Activated naive CD8-positive, alpha-beta T cell treated with anti-CD3 and anti-CD28 coated beads, Interleukin-2, amount 50 U/mL, for 16 hours (primary cell): Measurements from ENCODE around the gene DGAT2L6.
A peak's percentile ranks its signal among the peaks of the same experiment; 100 is the strongest.
"Not testable (repeated sequence)": the region's sequence is repeated elsewhere in the genome, so short reads cannot be mapped to it uniquely, and the experiment has no call there.

ENCODE experiments used
- DNase-seq: peaks from one replicate; pipeline ENCODE4 v3.0.0-alpha.2; 2020; ENCODE audit warnings: low read depth, low spot score

DGAT2L6 gene

GRCh38 chrX:70196961-70197720 is 19.9 kb downstream of the DGAT2L6 start:
- peak; percentile 32 for DNase-seq

- DNase-seq, result no peak
These were observed 24.4 kb downstream of the DGAT2L6 start for GRCh38 chrX:70201732-70202131.

- no peak for DNase-seq
These were observed 31.2 kb downstream of the DGAT2L6 start for GRCh38 chrX:70208479-70208878.

- not testable (repeated sequence) for DNase-seq
These were observed 32.3 kb downstream of the DGAT2L6 start for GRCh38 chrX:70209570-70209969.

- no peak for DNase-seq
These were observed 42.9 kb downstream of the DGAT2L6 start for GRCh38 chrX:70219938-70220764.

- DNase-seq, result no peak
These were observed 48.8 kb downstream of the DGAT2L6 start for GRCh38 chrX:70226048-70226447.

GRCh38 chrX:70226687-70227086 is 49.4 kb downstream of the DGAT2L6 start:
- DNase-seq, result no peak

GRCh38 chrX:70231666-70232065 is 54.4 kb downstream of the DGAT2L6 start:
- no peak for DNase-seq

GRCh38 chrX:70234355-70234754 is 57.1 kb downstream of the DGAT2L6 start, which contains the start of gene AWAT1:
Gene AWAT1 (plus strand): TSS chrX:70234655. CDS start chrX:70234696, 41 bp downstream.
- no peak for DNase-seq

GRCh38 chrX:70240751-70241150 is 63.5 kb downstream of the DGAT2L6 start:
- no peak for DNase-seq

- no peak for DNase-seq
These were observed 64.2 kb downstream of the DGAT2L6 start for GRCh38 chrX:70241501-70241900.

- not testable (repeated sequence) for DNase-seq
These were observed 66.3 kb downstream of the DGAT2L6 start for GRCh38 chrX:70243601-70244000.

GRCh38 chrX:70244881-70245280 is 67.6 kb downstream of the DGAT2L6 start:
- no peak for DNase-seq

GRCh38 chrX:70247252-70247651 is 70.0 kb downstream of the DGAT2L6 start:
- DNase-seq, result no peak

GRCh38 chrX:70252491-70252890 is 75.2 kb downstream of the DGAT2L6 start:
- no peak for DNase-seq

- DNase-seq, result no peak
These were observed 76.2 kb downstream of the DGAT2L6 start for GRCh38 chrX:70253377-70254062.

GRCh38 chrX:70254063-70254400 is 76.7 kb downstream of the DGAT2L6 start:
- DNase-seq, result no peak

GRCh38 chrX:70254909-70255308 is 77.6 kb downstream of the DGAT2L6 start:
- DNase-seq, result no peak
